H1 (cell line): ENCODE results near the gene RNMT. TPM values are rescaled to one million over a fixed set of nuclear protein-coding genes. Genes with fewer than 3 reads are reported as not detected.

Experiments
- CTCF ChIA-PET: fragments of 300-600 bp; sonication (Branson Sonifier 250); formaldehyde crosslinking; loops from one replicate; lab custom pipeline; 2021; ENCODE audit not compliant: partially characterized antibody; lab: Charles Lee
- POLR2A ChIA-PET: fragments of 300-600 bp; sonication (Branson Sonifier 250); formaldehyde crosslinking; loops from one replicate; lab custom pipeline; 2021; ENCODE audit warnings: inconsistent platforms; ENCODE audit not compliant: partially characterized antibody; lab: Charles Lee
- DNase-seq, 2 experiments: peaks; one replicate each; pipeline versions ENCODE4 v3.0.0 to v3.0.0-alpha.2; 2010 to 2022; ENCODE audit warnings: low spot score in 2 of 2, low read depth in 1 of 2, mixed read lengths in 1 of 2
- FAIRE-seq: peaks from 2 replicates; lab custom pipeline; 2011; peaks lifted over from hg19 to GRCh38; lab: Jason Lieb, UNC
- H2AFZ ChIP-seq: 2 replicates; pipeline ENCODE4 v1.8.1; 2012; ENCODE audit warnings: low read length, inconsistent platforms
- H2AK5ac ChIP-seq: 2 replicates; pipeline ENCODE4 v1.6.1; 2013; ENCODE audit warnings: low read depth, low read length
- H2BK120ac ChIP-seq: replicated peaks from 2 replicates; pipeline ENCODE3; 2013; ENCODE audit warnings: low read depth, low read length, inconsistent platforms
- H2BK12ac ChIP-seq: 2 replicates; pipeline ENCODE4 v1.6.1; 2013; ENCODE audit warnings: low read depth, low read length
- H2BK15ac ChIP-seq: 2 replicates; pipeline ENCODE4 v1.6.1; 2013; ENCODE audit warnings: low read length
- H2BK20ac ChIP-seq: 2 replicates; pipeline ENCODE4 v1.6.1; 2013; ENCODE audit warnings: low read length
- H2BK5ac ChIP-seq: 2 replicates; pipeline ENCODE4 v1.6.1; 2013; ENCODE audit warnings: low read depth, low read length
- H3K14ac ChIP-seq: 2 replicates; pipeline ENCODE4 v1.6.1; 2013; ENCODE audit warnings: inconsistent platforms; ENCODE audit not compliant: insufficient read length
- H3K18ac ChIP-seq: 2 replicates; pipeline ENCODE4 v1.6.1; 2013; ENCODE audit warnings: low read length; ENCODE audit errors: extremely low read depth
- H3K23ac ChIP-seq: 2 replicates; pipeline ENCODE4 v1.6.1; 2013; ENCODE audit warnings: inconsistent platforms; ENCODE audit not compliant: insufficient read length
- H3K23me2 ChIP-seq: 2 replicates; pipeline ENCODE4 v1.6.1; 2013; ENCODE audit warnings: low read depth, low read length
- H3K27ac ChIP-seq: 2 replicates; pipeline ENCODE4 v1.6.1; 2011; ENCODE audit warnings: low read depth, low read length, inconsistent platforms
- H3K27me3 ChIP-seq, 4 experiments: replicated peaks in 1 of 4; 1 replicate in 1 of 4; 2 replicates in 3 of 4; pipeline versions ENCODE4 v1.6.1 to v1.8.1; 2011 to 2013; ENCODE audit warnings: low read length in 3 of 4, mild to moderate bottlenecking in 3 of 4, inconsistent platforms in 2 of 4, mixed read lengths in 2 of 4, moderate library complexity in 1 of 4; ENCODE audit not compliant: control insufficient read depth in 3 of 4, insufficient read depth in 3 of 4; ENCODE audit errors: extremely low read depth in 1 of 4
- H3K36me3 ChIP-seq, 4 experiments: 2 replicates each; pipeline versions ENCODE4 v1.6.1 to v1.8.1; 2011 to 2013; ENCODE audit warnings: mild to moderate bottlenecking in 4 of 4, low read length in 3 of 4, moderate library complexity in 2 of 4, control low read depth in 1 of 4, inconsistent platforms in 1 of 4; ENCODE audit not compliant: insufficient read depth in 4 of 4, control insufficient read depth in 2 of 4
- H3K4ac ChIP-seq: replicated peaks from 2 replicates; pipeline ENCODE3; 2013; ENCODE audit warnings: low read length, low read depth, mixed read lengths, inconsistent platforms; ENCODE audit not compliant: insufficient read length
- H3K4me1 ChIP-seq, 4 experiments: replicated peaks in 1 of 4; 1 replicate in 1 of 4; 2 replicates in 3 of 4; pipeline versions ENCODE4 v1.6.1 to v1.8.1; 2011 to 2013; ENCODE audit warnings: low read length in 3 of 4, inconsistent platforms in 2 of 4, mixed read lengths in 1 of 4; ENCODE audit not compliant: insufficient read depth in 4 of 4, control insufficient read depth in 3 of 4
- H3K4me2 ChIP-seq, 2 experiments: 2 replicates each; pipeline versions ENCODE4 v1.6.1 to v1.8.1; 2011 to 2013; ENCODE audit warnings: low read depth in 2 of 2, low read length in 2 of 2, control low read depth in 1 of 2, inconsistent platforms in 1 of 2, mild to moderate bottlenecking in 1 of 2; ENCODE audit not compliant: insufficient read depth in 1 of 2
- H3K4me3 ChIP-seq, 4 experiments: fragments of 200-600, 300-600 bp in 1 of 4; sonication (generic), shearing (Covaris generic), sonication (Bioruptor Twin) in 1 of 4; 2 replicates each; pipeline versions ENCODE4 v1.5.1 to v1.8.1; 2011 to 2016; ENCODE audit warnings: low read length in 4 of 4, low read depth in 3 of 4, control low read depth in 2 of 4, inconsistent platforms in 2 of 4, mild to moderate bottlenecking in 2 of 4, mixed read lengths in 1 of 4, moderate library complexity in 1 of 4; ENCODE audit not compliant: insufficient read depth in 2 of 4; ENCODE audit errors: extremely low read depth in 1 of 4
- H3K56ac ChIP-seq: replicated peaks from 2 replicates; pipeline ENCODE3; 2013; ENCODE audit warnings: low read depth, mild to moderate bottlenecking, mixed read lengths, low read length, inconsistent platforms; ENCODE audit not compliant: insufficient read length
- H3K79me1 ChIP-seq: 2 replicates; pipeline ENCODE4 v1.6.1; 2013; ENCODE audit warnings: low read depth, low read length, control low read depth
- H3K79me2 ChIP-seq, 2 experiments: 2 replicates each; pipeline versions ENCODE4 v1.6.1 to v1.8.1; 2012 to 2013; ENCODE audit warnings: low read length in 2 of 2, mild to moderate bottlenecking in 2 of 2, inconsistent platforms in 1 of 2; ENCODE audit not compliant: insufficient read depth in 2 of 2, control insufficient read depth in 1 of 2
- H3K9ac ChIP-seq, 4 experiments: replicated peaks in 1 of 4; 1 replicate in 1 of 4; 2 replicates in 3 of 4; pipeline versions ENCODE4 v1.6.1 to v1.8.1; 2011 to 2013; ENCODE audit warnings: low read depth in 3 of 4, low read length in 3 of 4, control low read depth in 2 of 4, mild to moderate bottlenecking in 2 of 4, moderate library complexity in 2 of 4, inconsistent platforms in 1 of 4; ENCODE audit errors: extremely low read depth in 1 of 4
- H3K9me3 ChIP-seq, 2 experiments: 2 replicates each; pipeline versions ENCODE4 v1.6.1 to v1.8.1; 2012 to 2013; ENCODE audit warnings: mild to moderate bottlenecking in 2 of 2, moderate library complexity in 2 of 2, control low read depth in 1 of 2, inconsistent platforms in 1 of 2, low read depth in 1 of 2, low read length in 1 of 2, mixed read lengths in 1 of 2; ENCODE audit not compliant: insufficient read depth in 2 of 2
- H4K20me1 ChIP-seq, 2 experiments: replicated peaks in 1 of 2; 2 replicates each; pipeline versions ENCODE3 to v1.8.1; 2011 to 2013; ENCODE audit warnings: inconsistent platforms in 2 of 2, low read length in 2 of 2, mild to moderate bottlenecking in 1 of 2; ENCODE audit not compliant: insufficient read depth in 2 of 2, control insufficient read depth in 1 of 2
- H4K5ac ChIP-seq: 2 replicates; pipeline ENCODE4 v1.6.1; 2013; ENCODE audit warnings: low read length, low read depth, mixed read lengths, inconsistent platforms; ENCODE audit not compliant: insufficient read length
- H4K8ac ChIP-seq: 2 replicates; pipeline ENCODE4 v1.8.0; 2013; ENCODE audit warnings: mild to moderate bottlenecking, moderate library complexity, low read length, inconsistent platforms; ENCODE audit not compliant: insufficient read depth; ENCODE audit errors: extremely low read depth
- H4K91ac ChIP-seq: replicated peaks from 2 replicates; pipeline ENCODE3; 2013; ENCODE audit warnings: low read length, mixed read lengths, inconsistent platforms; ENCODE audit not compliant: insufficient read length
- ASH2L ChIP-seq: fragments of 200-600, 300-600 bp; sonication (generic); IDR thresholded peaks from one replicate; pipeline ENCODE4 v1.7.1; 2017; ENCODE audit warnings: low read length
- CEBPB ChIP-seq: IDR thresholded peaks from 2 replicates; pipeline ENCODE4 v1.6.1; 2012; ENCODE audit warnings: low read depth, low read length
- HDAC2 ChIP-seq, 2 experiments: fragments of 300-600 bp in 1 of 2; sonication (generic) in 1 of 2; IDR thresholded peaks; 2 replicates each; pipeline ENCODE4 v1.6.1; 2011 to 2012; ENCODE audit warnings: low read depth in 2 of 2, low read length in 2 of 2, mild to moderate bottlenecking in 2 of 2, moderate library complexity in 2 of 2, borderline replicate concordance in 1 of 2, inconsistent platforms in 1 of 2
- NANOG ChIP-seq: IDR thresholded peaks from 2 replicates; pipeline ENCODE4 v1.6.1; 2011; ENCODE audit warnings: low read length, low read depth, mild to moderate bottlenecking, inconsistent platforms; ENCODE audit not compliant: insufficient read depth, poor library complexity, severe bottlenecking
- RBBP5 ChIP-seq: IDR thresholded peaks from 2 replicates; pipeline ENCODE4 v1.7.1; 2012; ENCODE audit warnings: low read depth, mild to moderate bottlenecking, inconsistent platforms, low read length, moderate library complexity, borderline replicate concordance
- RNF2 ChIP-seq: fragments of 200-900, 300-1000 bp; sonication (generic); IDR thresholded peaks from 2 replicates; pipeline ENCODE4 v1.7.1; 2016; ENCODE audit warnings: borderline replicate concordance, low read depth, mild to moderate bottlenecking, antibody characterized with exemption, low read length; ENCODE audit not compliant: poor library complexity, severe bottlenecking; ENCODE audit errors: missing control alignments
- RXRA ChIP-seq: IDR thresholded peaks from 2 replicates; pipeline ENCODE4 v1.6.1; 2011; ENCODE audit warnings: low read depth, mild to moderate bottlenecking, low read length, moderate library complexity; ENCODE audit not compliant: insufficient read depth
- SP1 ChIP-seq: IDR thresholded peaks from 2 replicates; pipeline ENCODE4 v1.6.1; 2011; ENCODE audit warnings: low read depth, low read length
- TBP ChIP-seq: IDR thresholded peaks from 2 replicates; pipeline ENCODE4 v1.6.1; 2011; ENCODE audit warnings: low read depth, low read length, improper control_type of control experiment
- TEAD4 ChIP-seq: IDR thresholded peaks from 2 replicates; pipeline ENCODE4 v1.6.1; 2012; ENCODE audit warnings: low read depth, low read length, inconsistent platforms, mixed read lengths
- ZNF274 ChIP-seq: IDR thresholded peaks from 2 replicates; pipeline ENCODE4 v1.7.0; 2012; ENCODE audit warnings: low read length, borderline replicate concordance; ENCODE audit errors: extremely low read depth
- WGBS, 2 experiments: shearing (Covaris generic) in 1 of 2; methylation state at CpG; one replicate each; pipeline versions ENCODE4 v1.1.6 to v1.1.7; 2013 to 2015; ENCODE audit warnings: low lambda C conversion rate in 2 of 2, mixed read lengths in 2 of 2, inconsistent platforms in 1 of 2, low coverage in 1 of 2, missing lambda C conversion rate in 1 of 2; ENCODE audit not compliant: insufficient replicate concordance in 2 of 2, insufficient coverage in 1 of 2, insufficient read length in 1 of 2; ENCODE audit errors: extremely low coverage in 1 of 2, missing lambda C conversion rate in 1 of 2; 5-methylcytosine and 5-hydroxymethylcytosine counted together
- polyA plus RNA-seq, 7 experiments: library from polyadenylated mRNA; depleted of rRNA in 3 of 7; stranded (reverse) in 5 of 7; unstranded in 2 of 7; fragments of >200 nt in 5 of 7; fragments of 200-250 nt in 2 of 7; gene quantifications; 1 replicate in 5 of 7; 2 replicates in 1 of 7; 4 replicates in 1 of 7; pipeline versions ENCODE4 v1.2.1 to v1.2.3, GENCODE V29; 2011 to 2013; ENCODE audit warnings: missing spikeins in 2 of 7, mixed read lengths in 2 of 7
- total RNA-seq: library from RNA; stranded (reverse); fragmentation: NEBNext Ultra II Directional; extraction: Animal tissue kit (Norgen Biotek cat#: 25700); gene quantifications from 2 replicates; pipeline ENCODE4 v1.2.1, GENCODE V29; 2021

Gene RNMT
- total and polyA plus RNA-seq, 2 of the 8 experiments (the other 6 are each of a cell fraction or from before 2014, with no cell fraction given): 25.3 to 63.5 TPM

DNA sequence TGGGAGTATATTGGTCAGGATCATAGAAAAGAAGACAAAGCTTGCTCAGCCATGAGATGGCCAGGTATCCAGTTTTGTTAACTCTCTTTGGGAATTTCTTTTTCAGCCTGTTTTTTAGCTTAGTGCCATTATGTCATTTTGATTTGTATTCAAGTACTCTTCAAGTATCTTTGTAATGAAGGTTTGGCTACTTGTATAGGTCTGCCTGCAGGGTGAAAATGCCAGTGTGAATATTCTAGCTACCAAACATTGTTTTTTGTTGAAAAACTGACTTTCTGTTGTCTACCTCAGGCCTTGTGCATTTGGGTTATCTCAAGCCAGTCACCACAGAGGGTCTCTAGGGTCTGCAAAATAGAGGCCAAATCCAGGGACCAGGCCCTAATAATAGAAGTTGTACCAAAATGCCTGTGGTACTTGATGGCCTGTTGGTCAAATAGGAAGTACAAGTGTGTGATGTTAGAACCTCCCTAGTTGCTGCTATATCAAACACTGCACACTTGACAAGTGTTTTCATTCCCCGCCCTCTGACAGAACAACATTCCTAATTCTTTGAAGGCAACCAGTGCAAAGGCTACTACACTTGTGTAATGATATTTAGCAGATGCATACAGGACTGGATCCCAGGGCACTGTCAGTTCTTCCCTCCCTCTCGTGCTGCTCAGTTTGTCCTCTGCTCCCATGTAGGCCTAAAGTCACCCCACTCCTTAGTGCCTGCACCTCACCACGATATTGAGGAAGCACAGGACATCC, 36.4 kb downstream of the RNMT start:
- Histone ChIP-seq H4K8ac (no peak overlapping the region), H2AFZ (no peak overlapping the region), H4K5ac (no peak overlapping the region), H2BK5ac (no peak overlapping the region), H3K27ac (no peak overlapping the region), H2AK5ac (no peak overlapping the region), H2BK12ac (no peak overlapping the region), H2BK15ac (no peak overlapping the region), H3K79me1 (no peaks in the 10 kb centered on the region), H3K14ac (no peak overlapping the region), H3K4me3 (no peak overlapping the region), H3K9ac (no peak overlapping the region), H4K20me1 (no peaks in the 10 kb centered on the region), H2BK120ac (no peak overlapping the region), H3K27me3 (no peaks in the 10 kb centered on the region), H4K91ac (no peak overlapping the region), H2BK20ac (no peak overlapping the region), H3K79me2 (no peaks in the 10 kb centered on the region), H3K4me2 (no peak overlapping the region), H3K56ac (no peak overlapping the region), H3K36me3 (peaks cover 0 to 35% (median 10%) of the 10 kb centered on the region in 4 experiments; a peak in 6 of 8 replicates), H3K23me2 (no peaks in the 10 kb centered on the region), H3K4ac (no peak overlapping the region), H3K4me1 (no peaks in the 10 kb centered on the region), H3K9me3 (peaks cover 14 to 25% of the 10 kb centered on the region in 2 experiments), H3K18ac (no peak overlapping the region), H3K23ac (no peak overlapping the region)
- FAIRE-seq (no peak), DNase-seq (no peak)
- CTCF ChIA-PET: no interaction called here
- 95% methylated on average over 3 of the region's 3 CpGs; no CpG with 5 or more reads in 1 of the 2 experiments for WGBS, 2 experiments
- TF ChIP-seq TBP (no peak), RBBP5 (no peak), CEBPB (no peak), RXRA (no peak), NANOG (no peak), ASH2L (no peak), RNF2 (no peak), ZNF274 (no peak), HDAC2 (IDR thresholded peaks at IDR 0.05; ENCODE audit: borderline replicate concordance in 1 of 2, low read depth in 2 of 2, low read length in 2 of 2) (no peak), SP1 (no peak), TEAD4 (no peak)
- POLR2A ChIA-PET: interaction anchor here (1.7 kb wide), 1 partner anchor 14 kb away, joined by 4 read pairs; no protein-coding TSS in a partner anchor
